ENCODE measurements around the gene ZNF398. TPM values are rescaled to one million over a fixed set of nuclear protein-coding genes. Genes with fewer than 3 reads are reported as not detected.

Gene ZNF398
- total and polyA plus RNA-seq, 2 of the 13 experiments (the other 11 are each of a cell fraction or from before 2014, with no cell fraction given), result 3.0 to 8.9 TPM

DNA sequence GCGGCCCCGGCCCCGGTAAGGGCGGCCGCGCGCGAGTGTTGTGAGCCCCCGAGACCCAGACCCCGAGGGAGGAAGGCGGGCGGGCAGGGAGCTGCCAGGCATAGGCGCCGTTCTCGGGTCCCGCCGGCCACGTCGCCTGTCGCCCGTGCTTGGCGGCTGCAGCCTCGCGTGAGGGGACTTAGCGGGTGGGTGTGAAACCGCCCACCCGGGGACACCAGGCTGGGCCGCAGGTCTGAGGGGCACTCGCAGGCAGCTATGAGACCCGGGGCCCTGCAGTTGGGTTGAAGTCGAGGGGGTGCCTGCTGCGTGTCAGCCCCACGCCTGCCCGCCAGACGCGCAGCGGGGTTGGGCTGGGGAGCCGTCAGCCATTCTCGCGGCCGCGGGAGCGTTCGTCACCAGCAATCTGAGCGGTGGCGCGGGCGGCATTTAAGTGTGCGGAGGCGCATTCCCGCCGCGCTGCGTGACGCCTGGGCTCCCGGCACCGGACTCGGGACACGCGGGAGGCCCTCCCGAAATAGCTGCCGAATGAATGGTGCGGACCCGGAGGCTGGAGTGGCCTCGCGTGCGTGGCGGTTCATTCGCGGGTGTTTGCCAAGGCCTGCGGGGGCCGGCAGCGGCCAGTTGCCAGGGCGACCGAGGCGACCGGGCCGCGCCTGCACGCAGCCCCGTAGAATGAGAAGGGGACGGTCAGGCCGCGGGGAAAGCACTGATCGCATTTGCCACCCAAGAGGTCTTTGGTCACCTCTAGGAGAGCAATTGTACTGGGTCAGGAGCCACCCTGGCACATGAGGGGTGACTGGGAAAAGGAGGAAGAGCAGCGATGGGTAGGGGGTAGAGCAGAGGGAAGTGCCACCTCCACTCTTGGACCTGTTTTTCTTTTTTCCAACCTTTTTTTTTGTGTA, 750 bp downstream of the ZNF398 start:
- Histone ChIP-seq H2AFZ (ENCODE audit: low read length) (no peak overlapping the region), H4K20me1 (ENCODE audit: insufficient read depth, low read length) (no peaks in the 10 kb centered on the region), H3K36me3 (replicated peaks in 1 of 2; ENCODE audit: control insufficient read depth in 1 of 2, insufficient read depth in 2 of 2, low read length in 2 of 2) (no peaks in the 10 kb centered on the region), H3K4me2 (ENCODE audit: low read depth, low read length) (peak overlapping the region; percentile 77), H3K27me3 (ENCODE audit: control insufficient read depth in 1 of 2, insufficient read depth in 2 of 2, low read length in 2 of 2) (no peaks in the 10 kb centered on the region; a peak in 1 of 5 replicates), H3K9ac (ENCODE audit: insufficient read depth, low read depth, low read length) (peak overlapping the region; percentile 94), H3K4me1 (ENCODE audit: insufficient read depth, low read length) (peaks cover 28% of the 10 kb centered on the region; the same call in 1 of the 2 replicates), H3K4me3 (replicated peaks in 1 of 3; ENCODE audit: insufficient read depth in 1 of 3, low read depth in 2 of 3, low read length in 3 of 3) (peak overlapping the region; percentile 87 to 97 (median 93)), H3K9me3 (ENCODE audit: low read length) (no peaks in the 10 kb centered on the region), H3K79me2 (ENCODE audit: insufficient read depth, low read length) (peaks cover 30% of the 10 kb centered on the region), H3K27ac (ENCODE audit: extremely low read length, insufficient read depth, low read length) (peak overlapping the region; percentile 89)
- peak; percentile 73 for ATAC-seq
- BruUV-seq (replicated peaks), result no TSS peak
- intact Hi-C loops (cut with micrococcal nuclease; ENCODE audit: unreplicated experiment), result loop anchor here (1.0 kb wide), 2 partner anchors 22 to 42 kb away; partner anchors contain the start of gene ZNF425
- 0% methylated on average over 9 of the region's 86 CpGs for WGBS (ENCODE audit: low lambda C conversion rate)
- DNase-seq (ENCODE audit: low spot score), result peak; percentile 10
- in situ Hi-C loops (cut with HindIII; ENCODE audit: extremely low pct_ligation_motif_present, low pct_unique_long_range_greater_than_20kb), result no loop called here
- CTCF ChIA-PET (ENCODE audit: low intra/inter-chr PET ratio, low total read pairs), result interaction anchor here (1.6 to 2.9 kb wide), 3 partner anchors 21 to 58 kb away, joined by 4 to 26 read pairs (median 4); partner anchors contain the start of genes ZNF282, ZNF425 and ZNF786
- POLR2A ChIA-PET, result interaction anchor here (0.6 to 3.3 kb wide), 7 partner anchors 21 to 114 kb away, joined by 3 to 42 read pairs (median 3); partner anchors contain the start of genes ZNF282, ZNF425 and ZNF783
- no peak for FAIRE-seq
- 0 out of 2 replicates have a peak, but pooled peaks have one; percentile 2 for TF ChIP-seq HNRNPL (IDR thresholded peaks at IDR 0.05; ENCODE audit: low read depth, low read length)
- no peak for TF ChIP-seq SNAPC5 (CRISPR knock-in tag; IDR thresholded peaks at IDR 0.05; ENCODE audit: borderline replicate concordance)
- TF ChIP-seq U2AF1 (optimal IDR thresholded peaks at IDR 0.05; ENCODE audit: low read depth, low read length), result no peak
- TF ChIP-seq EED (CRISPR knock-in tag; IDR thresholded peaks at IDR 0.05), result peak; percentile 38; the same call in 1 of the 2 replicates
- TF ChIP-seq SCMH1 (CRISPR knock-in tag; IDR thresholded peaks at IDR 0.05; ENCODE audit: borderline replicate concordance), result no peak
- TF ChIP-seq ZNF556 (CRISPR knock-in tag; IDR thresholded peaks at IDR 0.05; ENCODE audit: borderline replicate concordance), result no peak
- peak; percentile 11; the same call in 1 of the 2 replicates for TF ChIP-seq HOXD1 (CRISPR knock-in tag; IDR thresholded peaks at IDR 0.05)
- no peak for TF ChIP-seq RNF2 (conservative IDR thresholded peaks at IDR 0.05; ENCODE audit: low read depth)
- no peak for TF ChIP-seq ZNF382 (CRISPR knock-in tag; IDR thresholded peaks at IDR 0.05; ENCODE audit: borderline replicate concordance)
- TF ChIP-seq TOE1 (CRISPR knock-in tag; IDR thresholded peaks at IDR 0.05), result no peak; the same call in 1 of the 2 replicates
- no peak for TF ChIP-seq TCF7 (IDR thresholded peaks at IDR 0.05; ENCODE audit: low read depth)
- TF ChIP-seq, protein P1, sequence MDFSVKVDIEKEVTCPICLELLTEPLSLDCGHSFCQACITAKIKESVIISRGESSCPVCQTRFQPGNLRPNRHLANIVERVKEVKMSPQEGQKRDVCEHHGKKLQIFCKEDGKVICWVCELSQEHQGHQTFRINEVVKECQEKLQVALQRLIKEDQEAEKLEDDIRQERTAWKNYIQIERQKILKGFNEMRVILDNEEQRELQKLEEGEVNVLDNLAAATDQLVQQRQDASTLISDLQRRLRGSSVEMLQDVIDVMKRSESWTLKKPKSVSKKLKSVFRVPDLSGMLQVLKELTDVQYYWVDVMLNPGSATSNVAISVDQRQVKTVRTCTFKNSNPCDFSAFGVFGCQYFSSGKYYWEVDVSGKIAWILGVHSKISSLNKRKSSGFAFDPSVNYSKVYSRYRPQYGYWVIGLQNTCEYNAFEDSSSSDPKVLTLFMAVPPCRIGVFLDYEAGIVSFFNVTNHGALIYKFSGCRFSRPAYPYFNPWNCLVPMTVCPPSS (IDR thresholded peaks at IDR 0.05), result no peak
- peak; percentile 64 for TF ChIP-seq ZNF564 (CRISPR knock-in tag; IDR thresholded peaks at IDR 0.05)
- TF ChIP-seq HIVEP1 (CRISPR knock-in tag; IDR thresholded peaks at IDR 0.05), result 0 out of 2 replicates have a peak, but pooled peaks have one; percentile 73
- TF ChIP-seq, protein P2, sequence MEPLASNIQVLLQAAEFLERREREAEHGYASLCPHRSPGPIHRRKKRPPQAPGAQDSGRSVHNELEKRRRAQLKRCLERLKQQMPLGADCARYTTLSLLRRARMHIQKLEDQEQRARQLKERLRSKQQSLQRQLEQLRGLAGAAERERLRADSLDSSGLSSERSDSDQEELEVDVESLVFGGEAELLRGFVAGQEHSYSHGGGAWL (CRISPR knock-in tag; IDR thresholded peaks at IDR 0.05), result no peak; the same call in 1 of the 2 replicates
- TF ChIP-seq SP2 (CRISPR knock-in tag; IDR thresholded peaks at IDR 0.05), result no peak
- peak; percentile 20; the same call in 1 of the 2 replicates for TF ChIP-seq IKZF5 (CRISPR knock-in tag; IDR thresholded peaks at IDR 0.05)
- peak; percentile 40; the same call in 1 of the 2 replicates for TF ChIP-seq ZBTB7B (CRISPR knock-in tag; IDR thresholded peaks at IDR 0.05)
- TF ChIP-seq, protein P3, sequence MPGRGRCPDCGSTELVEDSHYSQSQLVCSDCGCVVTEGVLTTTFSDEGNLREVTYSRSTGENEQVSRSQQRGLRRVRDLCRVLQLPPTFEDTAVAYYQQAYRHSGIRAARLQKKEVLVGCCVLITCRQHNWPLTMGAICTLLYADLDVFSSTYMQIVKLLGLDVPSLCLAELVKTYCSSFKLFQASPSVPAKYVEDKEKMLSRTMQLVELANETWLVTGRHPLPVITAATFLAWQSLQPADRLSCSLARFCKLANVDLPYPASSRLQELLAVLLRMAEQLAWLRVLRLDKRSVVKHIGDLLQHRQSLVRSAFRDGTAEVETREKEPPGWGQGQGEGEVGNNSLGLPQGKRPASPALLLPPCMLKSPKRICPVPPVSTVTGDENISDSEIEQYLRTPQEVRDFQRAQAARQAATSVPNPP (CRISPR knock-in tag; IDR thresholded peaks at IDR 0.05), result no peak
- no peak for TF ChIP-seq ZFP62 (CRISPR knock-in tag; IDR thresholded peaks at IDR 0.05)
